Activated CD8-positive, alpha-beta memory T cell treated with anti-CD3 and anti-CD28 coated beads, Interleukin-2, amount 50 U/mL, for 24 hours (primary cell): Measurements from ENCODE around the gene CARMIL1.

Source experiments
- DNase-seq: peaks from one replicate; pipeline ENCODE4 v3.0.0-alpha.2; 2020; ENCODE audit errors: extremely low read depth

CARMIL1 gene

GRCh38 chr6:25472906-25473305 is 193.7 kb downstream of the CARMIL1 start:
- DNase-seq: no peak

GRCh38 chr6:25473447-25473846 is 194.3 kb downstream of the CARMIL1 start:
- no peak for DNase-seq

- no peak for DNase-seq
These were observed 197.0 kb downstream of the CARMIL1 start for GRCh38 chr6:25476126-25476525.

- DNase-seq: no peak
These were observed 197.9 kb downstream of the CARMIL1 start for GRCh38 chr6:25477006-25477590.

- no peak for DNase-seq
These were observed 199.8 kb downstream of the CARMIL1 start for GRCh38 chr6:25478973-25479372.

GRCh38 chr6:25481267-25481666 is 202.1 kb downstream of the CARMIL1 start:
- no peak for DNase-seq

GRCh38 chr6:25482996-25483395 is 203.8 kb downstream of the CARMIL1 start:
- no peak for DNase-seq

- DNase-seq: no peak
These were observed 204.8 kb downstream of the CARMIL1 start for GRCh38 chr6:25483943-25484342.

GRCh38 chr6:25484900-25485299 is 205.7 kb downstream of the CARMIL1 start:
- DNase-seq: no peak

- no peak for DNase-seq
These were observed 206.8 kb downstream of the CARMIL1 start for GRCh38 chr6:25485821-25486534.

- no peak for DNase-seq
These were observed 207.4 kb downstream of the CARMIL1 start for GRCh38 chr6:25486550-25486949.

- DNase-seq: no peak
These were observed 207.8 kb downstream of the CARMIL1 start for GRCh38 chr6:25487012-25487411.

GRCh38 chr6:25488156-25488555 is 209.0 kb downstream of the CARMIL1 start:
- DNase-seq: no peak

GRCh38 chr6:25489399-25489798 is 210.2 kb downstream of the CARMIL1 start:
- DNase-seq: no peak

GRCh38 chr6:25490018-25490801 is 211.0 kb downstream of the CARMIL1 start:
- DNase-seq: peak; percentile 18

GRCh38 chr6:25492951-25493350 is 213.8 kb downstream of the CARMIL1 start:
- no peak for DNase-seq

GRCh38 chr6:25494469-25494868 is 215.3 kb downstream of the CARMIL1 start:
- no peak for DNase-seq

GRCh38 chr6:25497383-25498040 is 218.3 kb downstream of the CARMIL1 start:
- no peak for DNase-seq

- no peak for DNase-seq
These were observed 219.3 kb downstream of the CARMIL1 start for GRCh38 chr6:25498505-25498904.

GRCh38 chr6:25499615-25500235 is 220.6 kb downstream of the CARMIL1 start:
- DNase-seq: no peak

GRCh38 chr6:25503686-25504085 is 224.5 kb downstream of the CARMIL1 start:
- no peak for DNase-seq

GRCh38 chr6:25504661-25505060 is 225.5 kb downstream of the CARMIL1 start:
- no peak for DNase-seq
